ENCODE data around the gene GGN.
A peak's percentile ranks its signal among the peaks of the same experiment; 100 is the strongest.

DNA sequence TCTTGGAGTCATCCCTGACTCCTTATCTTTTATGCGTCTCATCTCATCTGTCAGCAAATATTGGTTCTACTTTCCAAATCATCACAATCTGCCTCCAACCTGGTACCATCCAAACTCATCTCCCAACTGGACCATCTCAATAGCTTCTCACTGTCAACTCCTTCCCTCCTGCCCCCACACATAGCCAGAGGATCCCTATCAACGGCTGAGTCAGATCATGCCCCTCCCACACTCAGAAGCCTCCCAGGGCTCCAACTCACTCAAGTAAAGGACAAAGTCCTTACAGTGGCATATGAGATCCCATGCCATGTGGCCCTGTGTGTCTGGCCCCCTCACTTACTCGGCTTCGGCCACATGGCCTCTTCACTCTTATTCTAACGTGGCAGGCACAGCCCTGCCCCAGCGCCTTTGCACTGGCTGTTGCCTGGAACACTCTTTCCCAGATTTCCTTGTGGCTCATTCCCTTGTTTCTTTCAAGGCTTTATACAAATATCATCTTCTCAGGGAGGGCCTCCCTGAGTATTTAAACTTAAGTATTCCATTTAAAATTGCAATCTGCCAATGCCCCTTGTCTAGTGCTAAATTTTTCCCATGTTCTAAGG, 5.0 kb upstream of the GGN start:
- TF ChIP-seq CTCF (IDR thresholded peaks at IDR 0.05) = no peak
- TF ChIP-seq POLR2A (IDR thresholded peaks at IDR 0.05) = peak in 1 of 2 donors; percentile 15

All from Peyer's patch (tissue), 4 donors.